MCF 10A (cell line): ENCODE data around the gene SF1. TPM values are rescaled to one million over a fixed set of nuclear protein-coding genes. Genes with fewer than 3 reads are reported as not detected.

Experiments
- BruUV-seq: library from RNA; stranded (reverse); fragments of 400-500 nt; replicated peaks from 2 replicates; lab custom pipeline; 2021; lab: Mats Ljungman, UMichigan
- CTCF ChIA-PET: fragments of 300-600 bp; sonication (Branson Sonifier 250); formaldehyde crosslinking; extraction: SDS; loops from one replicate; lab custom pipeline; 2021; ENCODE audit warnings: antibody characterized with exemption, inconsistent platforms; lab: Yijun Ruan, JAX
- POLR2A ChIA-PET: fragments of 300-600, 350-650 bp; sonication (Branson Sonifier 250); formaldehyde crosslinking; extraction: SDS; loops from one replicate; lab custom pipeline; 2020; ENCODE audit warnings: antibody characterized with exemption, inconsistent platforms; lab: Yijun Ruan, JAX
- DNase-seq: peaks from one replicate; pipeline ENCODE4 v3.0.0-alpha.2; 2018; ENCODE audit not compliant: unreplicated experiment
- H3K27ac Mint-ChIP-seq: one replicate; pipeline ENCODE4 v1.8.0; 2022; ENCODE audit warnings: mild to moderate bottlenecking, low read depth, mixed read lengths; ENCODE audit not compliant: unreplicated experiment
- H3K27me3 Mint-ChIP-seq: one replicate; pipeline ENCODE4 v1.8.0; 2022; ENCODE audit warnings: mixed read lengths; ENCODE audit not compliant: insufficient read depth, unreplicated experiment
- H3K36me3 Mint-ChIP-seq: one replicate; pipeline ENCODE4 v1.8.0; 2022; ENCODE audit warnings: mild to moderate bottlenecking, moderate library complexity, mixed read lengths; ENCODE audit not compliant: insufficient read depth, unreplicated experiment
- H3K4me1 Mint-ChIP-seq: one replicate; pipeline ENCODE4 v1.8.0; 2022; ENCODE audit warnings: mixed read lengths; ENCODE audit not compliant: insufficient read depth, unreplicated experiment
- H3K4me3 Mint-ChIP-seq: one replicate; pipeline ENCODE4 v1.8.0; 2022; ENCODE audit warnings: mild to moderate bottlenecking, moderate library complexity, mixed read lengths; ENCODE audit not compliant: unreplicated experiment
- H3K9me3 Mint-ChIP-seq: one replicate; pipeline ENCODE4 v1.8.0; 2022; ENCODE audit warnings: mixed read lengths; ENCODE audit not compliant: unreplicated experiment
- intact Hi-C: fragments of 100-400 bp; cut with micrococcal nuclease; formaldehyde crosslinking; loops from 2 replicates; pipeline ENCODE4 v1.14.1; 2022
- total RNA-seq: library from RNA; stranded (reverse); gene quantifications from 2 replicates; pipeline ENCODE4 v1.2.3, GENCODE V29; 2022
- TF ChIP-seq, protein P1 (sequence below): fragments of 200-600 bp; IDR thresholded peaks from one replicate; pipeline ENCODE4 v1.8.0; 2022; ENCODE audit warnings: antibody characterized with exemption, mild to moderate bottlenecking; ENCODE audit not compliant: unreplicated experiment

Gene SF1
- total RNA-seq, 1 experiment from 2014 or later: 503 TPM

DNA sequence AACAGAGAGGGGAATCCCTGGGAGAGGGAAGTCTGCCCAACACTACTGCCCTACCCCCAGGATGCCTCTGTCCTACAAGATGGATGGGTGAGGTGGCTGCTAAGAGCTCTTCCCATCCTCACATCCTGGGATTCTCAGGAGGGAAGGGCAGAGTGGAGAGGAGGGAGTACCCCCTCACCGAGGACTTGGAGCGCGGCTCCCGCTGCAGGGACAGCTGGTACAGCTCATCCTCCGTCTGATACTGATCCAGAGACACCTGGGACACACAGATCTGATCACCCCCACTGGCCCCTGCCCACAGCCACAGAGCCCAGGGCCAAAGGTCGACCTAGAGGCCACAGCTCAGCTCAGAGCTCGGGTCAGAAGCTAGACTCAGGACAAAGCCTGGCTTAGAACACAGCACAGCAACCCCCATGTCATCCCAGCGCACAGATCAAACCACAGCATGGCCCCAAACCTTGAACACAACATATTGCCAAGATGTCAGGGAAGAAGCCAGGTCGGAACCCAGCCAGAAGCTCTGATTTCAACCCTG, 42.5 kb downstream of the SF1 start:
- no TSS peak for BruUV-seq
- Mint-ChIP-seq H3K27me3 (peaks cover 56% of the 10 kb centered on the region), H3K9me3 (no peaks in the 10 kb centered on the region), H3K36me3 (no peaks in the 10 kb centered on the region), H3K27ac (no peak overlapping the region), H3K4me1 (no peaks in the 10 kb centered on the region), H3K4me3 (no peak overlapping the region)
- TF ChIP-seq, protein P1, sequence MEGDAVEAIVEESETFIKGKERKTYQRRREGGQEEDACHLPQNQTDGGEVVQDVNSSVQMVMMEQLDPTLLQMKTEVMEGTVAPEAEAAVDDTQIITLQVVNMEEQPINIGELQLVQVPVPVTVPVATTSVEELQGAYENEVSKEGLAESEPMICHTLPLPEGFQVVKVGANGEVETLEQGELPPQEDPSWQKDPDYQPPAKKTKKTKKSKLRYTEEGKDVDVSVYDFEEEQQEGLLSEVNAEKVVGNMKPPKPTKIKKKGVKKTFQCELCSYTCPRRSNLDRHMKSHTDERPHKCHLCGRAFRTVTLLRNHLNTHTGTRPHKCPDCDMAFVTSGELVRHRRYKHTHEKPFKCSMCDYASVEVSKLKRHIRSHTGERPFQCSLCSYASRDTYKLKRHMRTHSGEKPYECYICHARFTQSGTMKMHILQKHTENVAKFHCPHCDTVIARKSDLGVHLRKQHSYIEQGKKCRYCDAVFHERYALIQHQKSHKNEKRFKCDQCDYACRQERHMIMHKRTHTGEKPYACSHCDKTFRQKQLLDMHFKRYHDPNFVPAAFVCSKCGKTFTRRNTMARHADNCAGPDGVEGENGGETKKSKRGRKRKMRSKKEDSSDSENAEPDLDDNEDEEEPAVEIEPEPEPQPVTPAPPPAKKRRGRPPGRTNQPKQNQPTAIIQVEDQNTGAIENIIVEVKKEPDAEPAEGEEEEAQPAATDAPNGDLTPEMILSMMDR: no peak
- CTCF ChIA-PET: interaction anchor here (0.6 to 2.9 kb wide), 5 partner anchors 8 to 287 kb away, joined by 3 to 9 read pairs (median 4); partner anchors contain the start of gene RASGRP2
- intact Hi-C loops: no loop called here
- DNase-seq: no peak
- POLR2A ChIA-PET: no interaction called here

DNA sequence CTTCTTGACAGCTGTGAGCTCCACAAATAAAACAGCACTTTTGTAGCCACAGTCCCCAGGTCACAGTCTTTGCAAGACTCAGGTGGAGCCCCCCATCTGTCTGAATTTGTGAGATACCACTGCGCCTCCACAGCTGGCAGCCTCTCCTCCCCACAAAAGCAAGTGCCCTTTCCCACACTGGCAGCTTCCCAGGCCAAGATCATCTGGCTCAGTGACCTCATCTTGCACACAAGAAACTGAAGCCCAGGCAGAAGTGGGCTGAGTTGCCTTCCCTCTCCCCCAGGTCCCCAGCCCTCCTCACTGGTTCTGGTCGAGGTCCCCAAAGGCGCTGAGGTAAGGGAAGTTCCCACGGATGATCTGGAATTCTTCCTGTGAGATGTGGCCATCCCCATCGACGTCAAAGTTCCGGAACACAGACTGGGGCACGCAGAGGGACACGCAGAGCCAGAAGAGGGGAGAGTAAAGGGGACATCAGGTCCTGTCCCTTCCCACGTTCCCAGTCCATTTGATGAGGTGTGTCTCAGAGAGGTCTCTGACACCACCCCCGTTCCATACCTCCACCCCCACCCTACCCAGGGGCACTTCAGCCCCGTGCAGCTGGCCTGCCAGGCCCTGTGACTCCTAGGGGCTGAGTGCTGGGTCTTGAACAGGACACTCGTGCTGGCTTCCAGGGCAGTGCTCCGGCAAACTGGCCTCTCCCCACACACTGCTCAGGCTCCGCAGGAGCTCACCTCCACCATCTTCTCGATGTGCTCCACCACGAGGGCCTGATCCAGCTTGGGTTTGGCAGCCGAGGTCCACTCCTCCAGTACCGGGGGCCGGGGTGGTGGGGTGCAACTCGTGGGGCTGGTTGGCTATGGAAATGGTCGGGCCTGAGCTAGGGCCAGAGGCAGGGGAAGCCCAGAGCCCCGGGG, 43.3 kb downstream of the SF1 start:
- ChIA-PET POLR2A (interaction anchor here (1.0 kb wide), 1 partner anchor 9 kb away, joined by 3 read pairs; the partner anchor contains the start of gene RASGRP2), CTCF (interaction anchor here (0.5 to 2.9 kb wide), 5 partner anchors 9 to 390 kb away, joined by 3 to 9 read pairs (median 3); partner anchors contain the start of gene RASGRP2)
- H3K4me1 Mint-ChIP-seq: no peaks in the 10 kb centered on the region
- intact Hi-C loops: no loop called here
- H3K9me3 Mint-ChIP-seq: no peaks in the 10 kb centered on the region
- BruUV-seq: no TSS peak
- TF ChIP-seq, protein P1: no peak
- no peak for DNase-seq
- H3K4me3 Mint-ChIP-seq: no peak overlapping the region
- H3K27me3 Mint-ChIP-seq: peaks cover 51% of the 10 kb centered on the region
- H3K27ac Mint-ChIP-seq: no peak overlapping the region
- no peaks in the 10 kb centered on the region for H3K36me3 Mint-ChIP-seq

DNA sequence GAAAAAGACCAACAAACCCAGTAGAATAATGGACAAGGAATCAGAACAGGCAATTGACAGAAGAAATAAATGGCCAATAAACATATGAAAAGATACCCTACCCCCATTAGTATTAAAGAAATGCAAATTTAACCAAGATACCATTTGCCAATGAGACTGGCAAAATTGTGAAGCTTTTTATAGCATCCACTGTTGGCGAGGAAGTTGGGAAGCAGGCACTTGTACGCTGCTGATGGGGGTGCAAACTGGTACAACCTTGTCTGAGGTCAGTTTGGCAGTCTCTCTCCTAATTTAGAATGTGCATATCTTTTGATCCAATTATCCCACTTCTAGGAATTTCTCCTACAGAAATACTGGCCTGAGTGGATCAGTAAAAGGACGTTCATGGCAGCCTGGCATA, 46.7 kb downstream of the SF1 start:
- H3K36me3 Mint-ChIP-seq: no peaks in the 10 kb centered on the region
- no TSS peak for BruUV-seq
- H3K4me1 Mint-ChIP-seq: no peaks in the 10 kb centered on the region
- ChIA-PET POLR2A (no interaction called here), CTCF (no interaction called here)
- no peak overlapping the region for H3K4me3 Mint-ChIP-seq
- peaks cover 42% of the 10 kb centered on the region for H3K27me3 Mint-ChIP-seq
- DNase-seq: no peak
- no peaks in the 10 kb centered on the region for H3K9me3 Mint-ChIP-seq
- intact Hi-C loops: no loop called here
- TF ChIP-seq, protein P1: no peak
- H3K27ac Mint-ChIP-seq: no peak overlapping the region

DNA sequence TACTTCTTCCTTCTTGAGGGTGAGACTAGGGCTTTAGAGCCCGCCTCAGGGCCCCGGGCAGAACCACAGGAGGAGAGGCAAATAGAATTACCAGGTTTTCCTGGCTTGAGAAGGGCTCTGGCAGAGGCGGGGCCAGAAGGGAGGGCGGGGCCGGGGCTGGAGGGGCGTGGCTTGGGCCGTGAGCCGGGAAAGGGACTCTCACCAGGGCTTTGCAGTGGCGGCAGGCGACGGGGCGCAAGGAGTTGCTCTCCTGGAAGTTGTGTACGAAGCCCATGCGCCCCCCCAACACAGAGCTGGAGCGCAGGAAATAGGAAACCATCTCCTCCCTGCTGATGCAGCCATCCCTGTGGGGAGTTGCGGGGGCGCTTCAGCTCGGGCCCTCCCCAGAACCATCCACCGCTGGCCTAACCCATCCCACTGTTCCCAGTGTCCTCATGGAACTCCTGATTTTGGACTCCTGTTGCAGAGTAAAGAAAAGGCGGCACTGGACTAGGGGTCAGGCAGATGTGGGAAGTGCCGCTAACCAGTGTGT, 48.4 kb downstream of the SF1 start:
- no peaks in the 10 kb centered on the region for H3K36me3 Mint-ChIP-seq
- BruUV-seq: no TSS peak
- H3K4me3 Mint-ChIP-seq: no peak overlapping the region
- TF ChIP-seq, protein P1: no peak
- POLR2A ChIA-PET: no interaction called here
- intact Hi-C loops: no loop called here
- H3K9me3 Mint-ChIP-seq: no peaks in the 10 kb centered on the region
- H3K4me1 Mint-ChIP-seq: no peaks in the 10 kb centered on the region
- CTCF ChIA-PET: no interaction called here
- peaks cover 25% of the 10 kb centered on the region for H3K27me3 Mint-ChIP-seq
- no peak for DNase-seq
- no peak overlapping the region for H3K27ac Mint-ChIP-seq
